GM21825 (cell line): Measurements from ENCODE around the gene PVALB.

Experiments
- ATAC-seq: cut with Tn5 transposase; IDR thresholded peaks from one replicate; pipeline ENCODE4 v1.9.1; 2021; ENCODE audit warnings: mild to moderate bottlenecking, moderate library complexity; ENCODE audit not compliant: unreplicated experiment

PVALB gene

DNA sequence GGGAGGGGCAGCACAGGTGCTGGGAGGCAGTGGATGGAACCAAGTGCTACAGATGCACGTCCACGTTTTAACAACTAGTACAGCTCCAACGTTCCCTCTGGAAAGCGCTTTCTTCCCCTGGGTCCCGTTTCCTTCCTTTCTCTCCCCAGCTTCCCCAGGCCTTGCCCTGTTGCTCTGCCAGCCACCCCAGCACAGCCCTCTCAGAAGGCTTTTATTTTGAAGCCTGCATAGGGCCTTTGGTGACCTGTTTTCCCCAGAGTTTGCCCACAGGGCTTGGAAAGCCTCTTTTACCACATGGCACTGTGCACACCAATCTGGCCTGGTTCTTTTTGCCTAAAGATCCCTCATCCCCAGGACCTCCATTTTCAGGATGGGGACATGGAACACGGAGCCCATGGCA lies 30.1 kb upstream of the PVALB start:
- no peak for ATAC-seq

DNA sequence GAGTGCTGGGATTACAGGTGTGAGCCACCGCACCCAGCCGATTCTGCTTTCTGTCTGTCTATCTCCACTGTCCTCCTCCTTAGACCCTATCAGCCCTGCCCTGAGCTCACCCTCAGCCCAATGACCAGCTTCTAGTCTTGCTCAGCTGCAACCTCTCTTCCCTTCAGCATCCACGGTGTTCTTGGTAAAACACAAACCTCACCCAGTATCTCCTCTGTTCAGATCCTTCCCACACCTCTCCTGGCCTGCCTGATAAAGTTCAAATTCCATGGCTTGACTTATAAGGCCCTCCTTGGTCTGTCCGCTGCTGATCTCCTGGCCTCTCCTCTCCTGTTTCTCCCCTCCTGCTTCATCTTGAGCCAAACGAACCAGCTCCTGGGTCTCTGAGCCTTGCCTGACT lies 29.4 kb upstream of the PVALB start:
- ATAC-seq = no peak

DNA sequence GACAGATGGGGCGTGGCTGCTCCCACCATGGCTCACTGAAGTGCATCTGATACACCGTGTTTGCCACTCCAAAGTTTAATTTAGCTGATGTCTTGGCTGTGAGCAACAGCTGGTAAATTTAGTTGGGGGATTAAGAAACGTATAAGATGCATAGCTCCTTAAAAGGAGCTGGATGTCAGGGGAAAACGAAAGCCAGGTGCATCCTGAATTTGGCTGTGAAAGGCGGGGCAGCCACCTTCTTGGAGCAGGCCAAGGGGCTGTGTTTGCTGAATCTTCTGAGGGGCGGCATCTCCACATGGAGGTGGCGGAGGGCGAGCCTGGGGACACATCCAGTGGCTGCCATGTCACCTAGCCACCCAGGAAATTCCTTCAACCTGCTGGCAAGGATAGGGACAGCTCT lies 23.3 kb upstream of the PVALB start:
- no peak for ATAC-seq

DNA sequence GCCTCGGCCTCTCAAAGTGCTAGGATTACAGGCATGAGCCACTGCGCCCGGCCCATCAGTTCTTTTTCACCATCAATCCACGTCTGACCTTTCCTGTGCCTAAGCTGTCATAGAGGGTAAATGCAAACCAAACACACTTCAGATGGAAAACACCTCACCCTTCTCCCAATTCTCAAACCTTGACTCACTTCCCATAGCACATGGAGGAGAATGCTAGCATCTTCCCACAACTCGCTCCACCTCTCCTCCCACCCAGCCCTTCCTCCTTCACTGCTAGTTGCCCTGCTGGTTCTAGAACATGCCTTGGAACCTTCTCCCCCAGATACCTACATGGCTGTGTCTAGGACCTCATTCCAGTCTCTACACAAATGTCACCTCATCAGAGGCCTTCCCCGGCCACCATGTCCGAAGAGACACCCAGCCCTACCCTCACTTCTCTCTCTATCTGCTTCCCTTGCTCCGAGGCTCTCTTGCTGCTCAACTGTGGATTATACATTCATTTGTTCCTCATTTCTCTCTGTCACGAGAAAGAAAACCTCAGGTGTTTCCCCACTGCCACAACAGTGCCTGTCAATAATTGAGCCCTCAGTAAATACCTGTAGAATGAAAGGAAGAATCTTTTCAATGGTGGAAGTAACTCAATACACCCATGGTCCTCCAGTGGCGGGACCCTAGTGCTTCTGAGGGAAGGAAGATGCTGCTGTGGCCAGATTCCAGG lies 22.7 kb upstream of the PVALB start:
- no peak for ATAC-seq

DNA sequence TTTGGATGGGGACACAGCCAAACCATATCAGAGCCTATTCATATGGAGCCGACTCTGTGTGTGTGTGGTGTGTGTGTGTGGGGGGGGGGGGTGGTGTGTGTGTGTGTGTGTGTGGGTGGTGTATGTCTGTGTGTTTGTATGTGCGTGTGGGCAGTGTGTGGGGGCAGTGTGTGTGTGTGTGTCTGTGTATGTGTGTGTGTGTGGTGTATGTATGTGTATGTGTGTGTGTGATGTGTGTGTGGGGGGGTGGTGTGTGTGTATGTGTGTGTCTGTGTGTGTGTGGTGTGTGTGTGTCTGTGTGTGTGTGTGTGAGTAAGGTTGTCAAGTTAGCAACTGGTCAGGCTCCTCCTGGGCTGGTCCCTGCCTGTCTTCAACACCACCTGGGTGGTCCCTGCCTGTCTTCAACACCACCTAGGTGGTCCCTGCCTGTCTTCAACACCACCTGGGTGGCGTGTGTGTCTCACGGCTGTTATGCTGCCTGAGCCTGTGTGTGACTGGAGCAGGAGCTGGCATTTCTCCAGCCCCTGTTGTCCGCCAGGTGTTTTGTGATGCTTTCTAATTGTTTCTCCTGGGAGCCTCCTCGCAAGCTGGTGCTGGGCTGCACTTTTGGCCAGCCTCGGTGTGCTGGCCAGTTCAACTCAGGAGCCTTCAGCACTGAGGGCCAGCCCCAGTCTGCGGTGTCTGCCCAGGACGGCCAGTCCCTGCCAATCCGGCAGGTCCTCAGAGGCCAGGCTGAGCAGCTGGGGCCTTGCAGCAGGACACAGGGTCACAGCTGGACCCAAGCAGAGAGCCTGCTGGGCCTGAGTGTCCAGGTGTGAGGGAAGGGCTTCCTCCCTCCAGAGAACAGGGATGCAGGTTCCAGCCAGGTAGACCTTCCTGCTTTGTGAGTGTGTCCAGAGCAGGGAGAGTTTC lies 21.5 kb upstream of the PVALB start:
- ATAC-seq = no peak

DNA sequence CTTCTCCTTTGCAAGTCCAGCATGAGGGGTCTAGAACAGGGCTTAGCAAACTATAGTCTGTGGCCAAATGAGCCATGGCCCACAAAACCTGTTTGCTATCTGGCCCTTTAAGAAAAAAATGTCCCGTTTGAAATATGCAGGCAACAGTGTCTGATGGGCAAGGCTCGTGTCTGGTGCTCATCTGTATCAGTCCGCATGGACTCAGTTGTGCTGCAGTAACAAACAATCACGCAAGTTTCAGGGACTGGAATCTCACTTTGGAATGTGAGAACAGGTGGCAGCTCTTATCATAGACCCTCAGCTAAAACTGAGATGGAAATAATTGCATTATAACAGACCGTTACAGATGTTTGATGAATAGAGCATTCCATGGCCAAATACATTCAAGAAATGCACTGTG lies 19.1 kb upstream of the PVALB start:
- ATAC-seq = no peak

DNA sequence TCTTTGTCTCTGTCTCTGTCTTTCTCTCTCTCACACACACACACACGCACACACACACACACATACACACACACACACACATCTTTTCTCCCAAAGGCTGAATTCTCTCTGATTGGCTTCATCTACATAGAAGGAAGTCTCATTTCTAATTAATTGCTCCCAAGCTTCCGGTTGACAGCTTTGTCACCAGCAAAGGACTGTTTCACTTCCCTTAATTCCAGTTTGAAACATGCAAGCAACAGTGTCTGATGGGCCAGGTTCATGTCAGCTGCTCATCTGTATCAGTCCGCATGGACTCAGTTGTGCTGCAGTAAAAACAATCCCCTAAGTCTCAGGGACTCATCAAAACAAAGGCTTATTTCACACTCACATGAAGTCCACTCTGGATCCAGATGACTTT lies 16.2 kb upstream of the PVALB start:
- no peak for ATAC-seq

DNA sequence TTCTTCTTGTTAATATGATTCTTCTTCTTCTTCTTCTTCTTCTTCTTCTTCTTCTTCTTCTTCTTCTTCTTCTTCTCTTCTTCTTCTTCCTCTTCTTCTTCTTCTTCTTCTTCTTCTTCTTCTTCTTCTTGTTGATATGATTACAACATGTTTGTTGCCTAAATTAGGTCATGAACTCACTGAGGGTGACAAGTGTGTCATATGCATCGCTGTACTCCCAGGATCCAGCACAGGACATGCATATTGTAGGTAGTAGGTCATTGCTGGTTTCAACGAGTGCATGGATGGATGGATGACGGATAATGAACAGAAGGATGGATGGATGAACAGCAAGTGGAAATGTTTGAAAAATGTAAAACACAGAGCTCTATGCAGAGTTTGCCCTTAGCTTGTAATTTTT lies 14.9 kb upstream of the PVALB start:
- no peak for ATAC-seq

DNA sequence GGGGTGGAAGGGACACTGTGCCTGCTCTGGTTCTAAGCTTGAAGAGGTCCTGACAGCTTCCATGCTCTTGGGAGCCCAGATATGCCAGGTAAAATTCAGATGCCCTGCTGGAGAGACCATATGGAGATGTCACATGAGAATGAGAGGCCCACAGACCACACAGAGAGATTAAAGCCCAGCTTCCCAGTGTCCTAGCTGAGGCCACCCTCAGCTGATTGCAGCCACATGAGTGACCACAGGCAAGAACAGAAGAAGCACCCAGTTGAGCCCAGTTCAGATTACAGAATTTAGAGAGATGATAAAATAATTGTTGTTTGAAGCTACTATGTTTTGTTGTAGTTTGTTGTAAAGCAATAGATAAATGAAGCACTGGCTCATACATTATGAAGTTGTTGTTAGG lies 14.4 kb upstream of the PVALB start:
- ATAC-seq = no peak

DNA sequence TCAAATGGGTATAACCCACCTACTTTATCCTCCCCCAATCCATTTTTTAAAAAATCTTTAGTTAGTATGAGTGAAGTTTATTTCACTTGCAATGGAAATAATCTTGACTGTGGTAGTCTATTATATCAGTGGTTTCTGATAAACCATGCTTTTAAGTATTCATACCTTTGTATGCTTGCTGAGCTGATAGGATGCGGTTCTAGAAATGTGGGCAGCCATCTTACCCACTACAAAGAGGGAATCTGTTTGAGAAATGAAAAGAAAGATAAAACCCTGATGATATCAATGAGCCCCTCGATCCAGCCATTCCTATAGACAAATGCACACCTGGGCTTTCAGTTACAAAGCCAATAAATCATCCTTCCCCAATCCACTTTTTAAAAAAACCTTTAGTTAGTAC lies 13.8 kb upstream of the PVALB start:
- ATAC-seq = no peak

DNA sequence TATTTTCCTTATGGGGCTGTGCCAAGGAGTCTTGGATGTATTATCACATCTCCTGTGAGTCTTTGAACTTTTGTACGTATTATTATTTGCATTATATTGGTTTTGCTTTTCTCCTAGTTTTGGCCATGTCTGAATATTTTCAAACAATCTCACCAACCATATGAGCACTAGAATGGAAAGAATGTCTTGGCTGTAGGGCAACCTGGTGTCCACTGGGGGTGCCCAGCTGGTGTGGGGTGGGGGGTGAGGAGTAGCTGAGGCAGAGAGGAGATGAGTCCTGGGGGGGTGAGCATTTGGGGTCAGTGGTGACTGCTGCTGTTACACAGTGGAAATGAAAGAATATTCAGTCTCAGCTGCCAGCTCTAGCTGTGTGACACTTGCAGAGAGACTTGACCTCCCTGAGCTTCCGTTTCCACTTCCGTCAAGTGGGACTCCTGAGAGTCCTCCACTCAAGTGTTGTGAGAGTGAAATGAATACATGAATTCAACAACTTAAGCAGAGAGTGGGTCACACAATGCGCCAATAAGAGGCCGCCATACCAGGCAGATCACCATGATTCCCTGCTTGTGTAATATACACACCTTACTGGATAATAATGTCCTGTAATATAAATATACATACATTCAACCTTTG lies 12.7 kb upstream of the PVALB start:
- no peak for ATAC-seq

DNA sequence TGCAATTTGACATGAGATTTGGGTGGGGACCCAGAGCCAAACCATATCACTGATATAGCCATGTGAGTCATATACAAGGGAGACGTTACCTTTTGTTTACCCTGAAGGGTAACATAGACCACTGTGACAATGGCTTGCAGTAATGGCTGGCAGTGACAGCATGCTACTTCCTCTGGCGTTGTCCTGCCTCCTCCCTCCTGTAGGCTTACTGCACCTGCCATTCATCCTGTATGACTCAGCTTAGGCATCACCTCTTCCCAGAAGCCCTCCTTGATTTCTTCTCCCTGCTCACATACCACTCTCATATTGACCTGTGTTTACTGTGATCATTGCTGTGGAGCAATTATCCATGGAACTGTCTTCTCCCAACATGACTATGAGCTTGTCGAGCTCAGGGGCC lies 12.0 kb upstream of the PVALB start:
- no peak for ATAC-seq

DNA sequence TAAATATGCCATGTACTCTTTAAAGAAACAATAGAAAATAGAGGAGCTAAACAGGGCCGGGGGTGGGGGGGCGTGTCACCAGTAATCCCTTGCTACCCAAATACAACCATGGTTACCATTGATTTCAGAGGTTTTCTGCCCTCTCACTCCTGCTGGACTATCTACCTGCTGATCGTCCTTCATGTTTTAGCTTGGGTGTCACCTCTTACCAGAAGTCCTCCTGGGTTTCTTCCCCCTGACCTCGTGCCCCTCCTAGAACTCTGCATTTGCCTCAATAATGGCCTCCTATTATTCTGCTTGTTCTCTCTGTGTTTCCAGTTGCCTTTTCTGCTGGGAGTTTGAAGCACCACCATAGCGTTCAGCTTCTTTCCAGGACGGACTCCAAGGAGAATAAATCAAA lies 9.4 kb upstream of the PVALB start:
- ATAC-seq = no peak

DNA sequence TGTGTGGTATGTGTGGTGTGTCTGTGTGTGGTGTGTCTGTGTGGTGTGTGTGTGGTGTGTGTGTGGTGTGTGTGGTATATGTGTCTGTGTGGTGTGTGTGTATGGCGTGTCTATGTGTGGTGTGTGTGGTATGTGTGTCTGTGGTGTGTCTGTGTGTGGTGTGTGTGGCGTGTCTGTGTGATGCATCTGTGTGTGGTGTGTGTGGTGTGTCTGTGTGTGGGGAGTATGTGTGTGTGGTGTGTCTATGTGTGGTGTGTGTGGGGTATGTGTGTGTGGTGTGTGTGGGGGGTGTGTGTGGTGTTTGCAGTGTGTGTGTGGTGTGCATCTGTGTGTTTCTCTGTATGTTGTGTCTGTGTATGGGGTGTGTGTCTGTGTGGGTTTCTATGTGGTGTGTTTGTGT lies 7.8 kb upstream of the PVALB start:
- ATAC-seq = no peak

DNA sequence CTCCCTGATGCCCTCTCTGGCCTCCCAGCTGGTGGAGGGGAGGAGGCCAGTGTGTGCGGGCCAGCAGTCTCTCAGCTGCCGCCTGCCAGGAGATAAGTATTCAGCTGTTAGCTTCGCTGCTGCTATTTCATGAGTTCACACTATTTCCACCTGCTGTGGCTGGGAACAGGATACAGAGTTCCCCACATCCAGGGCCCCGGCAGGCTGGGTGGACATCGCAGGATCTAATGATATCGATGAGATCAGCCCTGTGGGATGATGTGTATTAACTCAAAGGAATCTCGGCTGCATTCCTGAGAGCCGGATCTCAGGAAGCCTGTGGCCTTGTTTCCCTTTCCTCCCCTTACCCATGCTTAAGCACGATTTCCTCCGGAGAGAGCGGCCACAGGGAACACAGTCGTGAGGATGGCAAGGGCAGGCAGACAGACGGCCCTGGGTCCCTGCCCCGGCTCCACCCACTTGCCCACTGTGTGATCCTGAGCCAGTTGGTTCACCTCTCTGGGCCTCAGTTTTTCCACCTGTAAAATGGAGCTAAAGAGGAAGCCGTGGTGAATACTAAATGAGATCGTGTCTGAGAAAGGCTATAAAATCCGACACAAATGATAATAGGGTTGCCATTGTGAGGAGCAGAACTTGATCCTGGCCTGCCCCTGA lies 6.5 kb upstream of the PVALB start:
- ATAC-seq = no peak

DNA sequence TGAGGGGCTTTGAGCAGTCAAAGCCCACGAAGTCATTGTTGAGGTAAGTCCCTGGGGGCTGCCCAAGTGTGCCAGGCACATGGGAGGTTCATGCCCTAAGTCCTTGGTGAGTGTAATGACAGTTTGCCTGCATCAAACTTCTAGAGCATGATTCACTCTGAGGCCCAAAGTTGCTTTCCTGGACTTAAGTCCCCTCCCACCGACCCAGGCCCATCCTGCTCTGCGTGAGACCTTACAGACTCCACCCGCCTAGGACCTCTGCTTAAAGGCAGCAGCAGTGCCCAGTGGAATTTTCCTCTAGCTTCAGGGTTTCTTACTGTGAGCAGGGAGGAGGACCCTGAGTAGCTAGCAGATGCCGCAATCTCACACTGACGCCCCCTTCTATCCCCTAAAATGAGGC lies 5.7 kb upstream of the PVALB start:
- no peak for ATAC-seq

DNA sequence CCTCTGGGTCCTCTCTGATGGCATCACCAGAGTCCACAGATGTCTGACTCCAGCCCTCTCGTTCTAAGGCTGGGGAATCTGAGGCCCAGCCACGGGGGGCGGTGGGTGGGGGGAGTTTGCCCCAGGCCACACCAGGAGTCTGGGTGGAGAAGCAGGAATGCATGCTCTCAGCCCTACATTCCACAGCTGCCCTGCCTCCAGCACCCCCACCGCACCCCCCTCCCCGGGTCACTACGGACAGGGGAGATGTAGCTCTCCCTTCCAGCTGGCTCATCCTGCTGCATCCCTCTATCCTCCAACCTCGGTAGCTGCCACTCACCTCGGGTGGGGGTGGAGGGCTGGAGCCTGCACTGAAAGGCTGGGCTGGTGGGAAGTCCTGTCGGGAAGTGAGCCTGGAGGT lies 2.3 kb upstream of the PVALB start:
- no peak for ATAC-seq

DNA sequence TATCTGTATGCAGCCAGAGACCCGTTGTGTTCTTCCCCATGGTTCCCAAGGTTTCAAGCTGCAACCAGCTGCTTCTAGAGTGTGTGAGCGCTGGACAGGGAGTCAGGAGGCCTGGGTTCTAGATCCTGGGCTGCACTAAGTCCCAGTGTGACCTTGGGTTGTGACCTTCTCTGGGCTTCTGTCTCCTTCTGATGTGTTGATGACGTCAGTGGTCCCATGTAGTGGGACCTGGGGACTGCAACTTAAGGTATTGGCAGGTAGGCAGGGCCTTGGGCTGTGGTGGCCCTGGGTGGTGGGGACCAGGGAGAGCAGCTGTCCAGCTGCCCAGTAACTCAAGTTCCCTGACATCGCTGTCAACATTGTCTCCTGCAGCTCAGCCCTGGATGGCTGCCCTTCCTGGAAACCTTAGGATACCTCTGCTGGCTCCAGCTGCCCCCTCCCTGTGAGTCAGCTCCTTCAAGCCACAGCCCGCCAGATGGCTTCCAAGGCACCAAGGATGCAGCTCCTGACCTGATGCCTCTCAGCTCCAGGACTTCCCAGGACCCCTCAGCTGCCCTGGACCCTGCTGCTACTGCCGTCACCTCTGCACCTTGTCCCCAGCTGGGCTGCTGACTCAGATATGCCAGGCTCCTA lies 1.3 kb upstream of the PVALB start:
- no peak for ATAC-seq

DNA sequence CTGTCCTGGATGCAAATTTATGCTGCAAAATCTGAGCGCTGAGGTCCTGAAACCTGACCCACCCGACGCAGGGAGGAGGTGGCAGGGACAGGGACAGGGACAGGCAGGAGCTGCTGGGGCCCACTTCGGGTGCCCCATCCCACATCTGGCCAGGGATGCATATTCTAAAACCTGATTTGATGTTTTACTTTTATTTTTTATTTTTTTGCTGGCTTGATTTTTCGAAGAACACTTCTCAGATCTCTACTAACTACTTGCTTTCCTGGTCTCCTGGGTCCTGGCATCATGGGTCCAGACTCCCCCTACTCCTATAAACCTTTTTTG lies 652 bp upstream of the PVALB start:
- no peak for ATAC-seq

DNA sequence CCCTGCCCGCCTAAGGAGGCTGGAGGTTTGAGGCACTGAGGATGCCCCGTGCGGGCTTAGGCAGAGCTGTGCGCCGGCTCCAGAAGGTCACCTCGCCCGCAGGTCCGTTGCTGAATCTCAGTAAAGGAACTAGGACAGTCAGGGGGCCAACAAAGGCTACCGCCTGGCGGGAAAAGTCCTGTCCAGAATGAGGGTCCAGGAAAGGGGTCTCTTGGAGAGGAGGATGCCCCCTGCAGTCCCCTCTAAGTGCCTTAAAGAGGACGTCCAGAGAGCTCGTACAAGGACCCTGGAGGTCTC lies 548 bp downstream of the PVALB start:
- ATAC-seq = no peak

DNA sequence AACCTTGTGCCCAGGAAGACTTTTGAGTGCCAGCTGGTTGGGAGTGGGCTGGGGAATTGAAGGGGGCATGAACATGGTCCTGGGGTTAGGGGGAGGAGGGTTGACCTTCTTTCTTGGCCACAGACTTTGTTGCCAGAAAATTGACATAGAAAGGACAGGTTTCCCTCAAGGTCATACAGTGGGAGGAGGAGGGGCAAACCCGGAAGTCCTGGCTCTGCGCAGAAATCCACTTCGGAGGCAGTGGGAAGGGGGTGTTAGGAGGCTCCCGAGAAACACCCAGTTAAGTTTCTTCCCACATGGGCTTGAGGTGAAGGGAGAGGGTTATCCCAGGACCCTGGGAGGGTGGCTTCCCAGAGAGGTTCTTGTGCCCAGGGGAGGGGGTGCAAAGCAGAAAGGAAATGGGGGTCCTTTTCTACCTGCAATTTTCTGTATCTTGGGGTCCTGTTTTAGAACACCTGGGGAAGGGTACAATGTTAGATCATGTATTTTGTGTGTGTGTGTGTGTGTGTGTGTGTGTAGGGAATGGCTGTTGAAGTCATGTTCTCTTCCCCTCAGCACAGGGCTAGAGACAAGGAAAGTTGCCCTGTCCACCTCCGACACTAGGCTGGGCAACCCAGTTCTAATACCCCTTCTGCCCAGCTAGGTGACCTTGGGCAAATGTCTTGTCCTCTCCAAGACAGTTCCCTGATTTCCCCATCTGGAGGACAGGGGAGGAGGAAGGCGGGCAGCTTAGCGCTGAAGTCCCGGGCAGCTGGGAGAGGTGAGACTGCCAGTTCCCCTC lies 1.1 kb downstream of the PVALB start:
- no peak for ATAC-seq
